HG02970 (cell line): Measurements from ENCODE around the gene CPM.
"Not testable (repeated sequence)": the region's sequence is repeated elsewhere in the genome, so short reads cannot be mapped to it uniquely, and the experiment has no call there.

Experiments used
- ATAC-seq: cut with Tn5 transposase; IDR thresholded peaks from one replicate; pipeline ENCODE4 v1.9.1; 2021; ENCODE audit warnings: mild to moderate bottlenecking, moderate library complexity, moderate number of reproducible peaks; ENCODE audit not compliant: unreplicated experiment, low FRiP score

The CPM gene

GRCh38 chr12:68833508-68833907, 99.5 kb downstream of the CPM start:
- no peak for ATAC-seq

- ATAC-seq, result no peak
Observed at GRCh38 chr12:68832504-68832867, 100.5 kb downstream of the CPM start.

GRCh38 chr12:68831751-68832503, 101.0 kb downstream of the CPM start:
- no peak for ATAC-seq

- no peak for ATAC-seq
Observed at GRCh38 chr12:68831272-68831671, 101.7 kb downstream of the CPM start.

GRCh38 chr12:68828672-68829068, 104.3 kb downstream of the CPM start:
- ATAC-seq, result no peak

GRCh38 chr12:68827895-68828671, 104.9 kb downstream of the CPM start:
- no peak for ATAC-seq

- ATAC-seq, result no peak
Observed at GRCh38 chr12:68825569-68826217, 107.3 kb downstream of the CPM start.

GRCh38 chr12:68824597-68825250, 108.2 kb downstream of the CPM start:
- no peak for ATAC-seq

GRCh38 chr12:68824131-68824530, 108.8 kb downstream of the CPM start:
- ATAC-seq, result no peak

- no peak for ATAC-seq
Observed at GRCh38 chr12:68823696-68824095, 109.3 kb downstream of the CPM start.

GRCh38 chr12:68821357-68822188, 111.4 kb downstream of the CPM start:
- no peak for ATAC-seq

GRCh38 chr12:68819481-68819880, 113.5 kb downstream of the CPM start:
- ATAC-seq, result not testable (repeated sequence)

GRCh38 chr12:68815928-68816800, 116.8 kb downstream of the CPM start:
- ATAC-seq, result no peak

GRCh38 chr12:68815232-68815927, 117.6 kb downstream of the CPM start:
- ATAC-seq, result no peak

- ATAC-seq, result no peak
Observed at GRCh38 chr12:68814490-68815231, 118.3 kb downstream of the CPM start.

GRCh38 chr12:68813242-68813593, 119.8 kb downstream of the CPM start:
- no peak for ATAC-seq

GRCh38 chr12:68812553-68813241, 120.3 kb downstream of the CPM start:
- no peak for ATAC-seq
